Measurements from ENCODE around the gene CLCN1.

GRCh38 chr7:143380260-143380645 lies 64.3 kb downstream of the CLCN1 start:
- TF ChIP-seq CTCF (conservative IDR thresholded peaks at IDR 0.05; ENCODE audit: low read depth, low read length) (peak; percentile 93), EZH2 (IDR thresholded peaks at IDR 0.05; ENCODE audit: borderline replicate concordance, low read depth, low read length, poor library complexity, severe bottlenecking) (no peak)

All from A673 (cell line).